Fibroblast of the conjunctiva (primary cell): ENCODE results near the gene TTC38.

ENCODE experiments used
- DNase-seq: peaks from one replicate; pipeline ENCODE4 v3.0.0-alpha.2; 2010; ENCODE audit warnings: low read depth

Gene TTC38

GRCh38 chr22:46267431-46268279 is at the start of gene TTC38:
Gene TTC38, plus strand, starts transcription at chr22:46268008. Its CDS starts 32 bp downstream, at chr22:46268040.
- DNase-seq, result peak; percentile 55

DNA sequence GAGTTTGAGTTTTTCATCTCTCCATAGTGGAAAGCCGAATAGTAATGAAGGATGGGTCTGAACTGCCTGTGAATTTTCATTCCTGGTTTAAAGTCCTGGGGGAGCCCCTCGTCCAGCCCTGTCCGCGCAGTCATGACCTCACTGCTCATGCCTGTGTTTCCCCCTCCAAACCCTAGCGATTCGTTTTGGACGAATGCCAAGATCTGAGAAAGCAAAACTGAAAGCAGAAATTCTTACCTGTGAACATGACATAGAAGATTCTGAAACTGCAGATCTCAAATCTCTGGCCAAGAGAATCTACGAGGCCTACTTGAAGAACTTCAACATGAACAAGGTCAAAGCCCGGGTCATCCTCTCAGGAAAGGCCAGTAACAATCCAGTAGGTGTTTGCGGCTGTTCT is 48.2 kb upstream of the TTC38 start:
- DNase-seq, result no peak

GRCh38 chr22:46220921-46221320 is 46.9 kb upstream of the TTC38 start:
- no peak for DNase-seq

GRCh38 chr22:46224044-46224897 is 43.5 kb upstream of the TTC38 start:
- no peak for DNase-seq

DNA sequence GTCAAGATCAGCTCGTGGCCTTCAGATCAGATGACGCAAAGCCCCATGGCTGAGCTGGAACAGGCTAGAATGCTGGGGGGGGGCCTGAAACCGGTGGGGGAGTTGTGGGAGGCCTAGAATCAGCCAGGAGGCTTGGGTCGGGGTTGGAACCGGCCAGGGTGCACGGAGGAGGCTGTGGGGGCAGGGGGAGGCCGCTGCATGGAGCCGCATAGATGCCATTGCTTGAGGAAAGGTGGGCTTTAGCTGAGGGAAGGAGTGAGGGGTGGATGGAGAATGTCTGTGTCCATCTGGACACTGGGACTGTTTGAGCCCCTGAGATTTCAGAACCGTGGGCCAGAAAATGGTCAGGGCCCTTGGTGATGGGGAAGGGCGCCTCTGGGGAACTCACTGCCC is 42.9 kb upstream of the TTC38 start:
- DNase-seq, result no peak

GRCh38 chr22:46225631-46226030 is 42.2 kb upstream of the TTC38 start:
- no peak for DNase-seq

- no peak for DNase-seq
Observed at GRCh38 chr22:46226577-46226976, 41.2 kb upstream of the TTC38 start.

- DNase-seq, result no peak
Observed at GRCh38 chr22:46229701-46230100, 38.1 kb upstream of the TTC38 start.

DNA sequence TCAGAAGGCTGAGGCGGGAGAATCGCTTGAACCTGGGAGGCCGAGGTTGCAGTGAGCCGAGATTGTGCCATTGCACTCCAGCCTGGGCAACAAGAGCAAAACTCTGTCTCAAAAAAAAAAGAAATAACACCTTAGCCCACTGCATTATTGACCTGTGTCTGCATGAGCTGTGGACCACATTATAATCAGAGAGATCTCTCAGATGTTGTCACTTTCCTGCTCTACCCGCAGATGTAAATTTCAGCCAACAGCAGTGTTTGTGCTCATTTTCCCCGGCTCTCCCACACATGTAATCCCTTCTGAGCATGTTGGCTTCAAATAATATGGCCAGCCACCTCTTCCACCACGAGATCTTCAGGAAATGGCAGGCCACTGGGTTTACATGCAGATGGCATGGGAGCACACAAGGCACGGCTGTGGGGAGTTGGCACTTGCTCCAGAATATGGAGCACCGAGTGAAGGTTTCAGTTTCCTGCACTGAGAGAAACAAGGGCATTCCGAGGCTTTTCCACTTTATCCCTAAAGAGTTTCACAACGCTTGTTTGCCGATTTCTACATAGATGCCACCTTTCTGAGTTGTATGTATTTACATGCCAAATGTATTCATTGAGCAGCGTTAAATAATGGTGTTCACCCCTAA is 37.4 kb upstream of the TTC38 start:
- no peak for DNase-seq

GRCh38 chr22:46233231-46233630 is 34.6 kb upstream of the TTC38 start:
- DNase-seq, result no peak

DNA sequence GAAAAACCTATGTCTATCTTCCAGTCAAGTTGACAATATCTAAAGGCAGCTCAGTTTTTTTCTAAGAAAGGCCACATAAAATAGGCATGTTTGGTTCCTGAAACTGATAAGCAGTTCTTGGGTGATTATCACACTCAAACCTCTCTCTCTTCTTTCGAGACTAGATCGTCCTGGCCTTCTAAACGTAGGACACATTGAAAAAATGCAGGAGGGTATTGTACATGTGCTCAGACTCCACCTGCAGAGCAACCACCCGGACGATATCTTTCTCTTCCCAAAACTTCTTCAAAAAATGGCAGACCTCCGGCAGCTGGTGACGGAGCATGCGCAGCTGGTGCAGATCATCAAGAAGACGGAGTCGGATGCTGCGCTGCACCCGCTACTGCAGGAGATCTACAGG is 32.8 kb upstream of the TTC38 start:
- DNase-seq, result no peak

DNA sequence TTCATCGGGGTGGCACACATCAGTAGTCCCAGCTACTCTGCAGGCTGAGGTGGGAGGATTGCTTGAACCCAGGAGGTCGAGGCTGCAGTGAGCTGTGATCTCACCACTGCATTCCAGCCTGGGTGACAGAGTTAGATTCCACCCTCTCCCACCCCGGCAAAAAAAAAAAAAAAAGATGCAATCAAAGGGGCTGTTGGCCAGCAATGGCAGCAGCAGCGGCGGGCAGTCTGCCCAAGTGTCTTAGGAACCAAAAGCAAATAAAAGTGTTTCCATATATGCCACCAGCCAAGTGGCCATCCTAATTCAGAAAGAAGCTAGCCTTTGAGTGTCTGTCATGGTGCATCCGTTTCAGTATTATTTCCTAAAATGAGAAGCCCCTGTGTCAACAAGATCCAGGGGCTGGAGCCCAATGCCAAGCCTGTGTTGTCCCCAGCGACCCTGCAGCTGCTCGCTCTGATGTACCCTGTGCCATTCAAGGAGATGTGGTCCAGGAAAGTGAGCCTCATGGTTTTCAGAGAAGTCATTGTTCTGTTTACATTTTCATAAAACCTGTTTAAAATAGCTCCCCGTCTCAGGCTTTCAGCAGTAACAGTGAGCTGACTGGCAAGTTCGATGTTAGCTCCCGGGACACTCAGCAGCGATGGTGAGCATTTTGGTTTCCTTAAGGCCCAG is 30.2 kb upstream of the TTC38 start:
- DNase-seq, result no peak

- DNase-seq, result no peak
Observed at GRCh38 chr22:46238541-46238940, 29.3 kb upstream of the TTC38 start.

- DNase-seq, result no peak
Observed at GRCh38 chr22:46239261-46240048, 28.4 kb upstream of the TTC38 start.

GRCh38 chr22:46240073-46240472 is 27.7 kb upstream of the TTC38 start:
- DNase-seq, result no peak

GRCh38 chr22:46240506-46240905 is 27.3 kb upstream of the TTC38 start:
- no peak for DNase-seq

DNA sequence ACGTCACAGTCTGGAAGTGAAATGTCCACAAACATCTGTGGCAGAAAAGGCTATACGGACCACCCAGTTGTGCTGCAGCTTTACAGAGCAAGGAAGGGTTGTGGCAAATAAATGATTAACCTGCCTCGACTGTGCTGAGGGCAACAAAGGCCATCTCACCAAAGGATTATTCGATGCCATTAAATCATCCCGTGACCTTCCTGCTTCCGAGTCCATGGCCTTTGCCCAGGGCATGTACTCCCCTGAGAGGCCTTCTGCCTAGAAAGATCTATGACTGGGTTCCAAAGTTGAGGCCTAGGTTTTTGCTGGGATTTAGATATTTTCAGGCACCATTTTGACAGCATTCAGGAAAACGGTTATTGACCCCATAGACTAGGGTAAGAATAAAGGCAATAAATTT is 26.9 kb upstream of the TTC38 start:
- DNase-seq, result no peak

- DNase-seq, result no peak
Observed at GRCh38 chr22:46241396-46242007, 26.3 kb upstream of the TTC38 start.

DNA sequence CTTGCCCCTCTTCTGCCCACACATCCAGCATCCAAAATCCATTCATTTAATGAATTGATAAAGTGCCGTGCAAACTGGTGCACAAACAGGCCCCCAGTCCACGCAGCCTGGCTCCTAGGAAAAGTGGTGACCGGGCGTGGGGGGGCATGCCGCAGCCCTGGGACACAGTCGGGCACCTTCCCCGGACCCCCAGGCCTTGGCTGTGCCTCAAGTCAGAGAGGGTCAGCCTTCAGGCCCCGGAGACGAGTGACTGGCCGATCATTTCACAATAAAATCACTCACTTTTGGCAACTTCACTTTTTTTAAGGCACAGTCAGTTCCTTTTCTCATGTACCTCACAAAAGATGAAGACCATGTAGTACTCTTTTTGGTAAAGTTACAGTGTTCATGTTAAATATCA is 25.7 kb upstream of the TTC38 start:
- DNase-seq, result no peak

DNA sequence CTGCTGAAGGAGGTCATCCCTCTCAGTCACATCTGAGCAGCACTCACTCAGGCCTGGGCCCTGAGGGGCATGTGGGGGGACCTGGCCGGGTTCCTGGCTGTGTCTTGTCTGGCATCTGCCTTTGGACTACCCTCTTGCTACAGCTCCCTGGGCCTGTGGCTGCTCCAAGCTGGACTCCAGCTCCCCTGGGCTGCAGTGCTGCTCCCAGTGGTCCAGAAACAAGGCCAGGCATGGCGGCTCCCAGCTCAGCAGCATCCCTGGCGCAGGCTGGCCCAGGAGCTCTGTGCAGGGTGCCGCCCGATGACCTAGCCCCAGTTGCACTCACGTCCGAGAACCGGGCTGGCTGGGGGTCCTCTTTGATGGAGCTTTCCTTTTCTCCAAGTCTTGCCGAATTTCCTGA is 23.0 kb upstream of the TTC38 start:
- DNase-seq, result no peak

- no peak for DNase-seq
Observed at GRCh38 chr22:46245511-46245910, 22.3 kb upstream of the TTC38 start.
